Liver (tissue), 9 donors: ENCODE results near the gene KYAT1. TPM values are rescaled to one million over a fixed set of nuclear protein-coding genes. Genes with fewer than 3 reads are reported as not detected.

Experiments
- DNase-seq: peaks from one replicate; pipeline ENCODE4 v3.0.0-alpha.2; 2017; ENCODE audit warnings: low spot score
- H3K27ac ChIP-seq, 2 donors: one replicate each; pipeline ENCODE4 v1.7.0; 2013; ENCODE audit warnings: inconsistent platforms in 2 of 2, low read length in 2 of 2, control low read depth in 1 of 2, low read depth in 1 of 2, mild to moderate bottlenecking in 1 of 2
- H3K27me3 ChIP-seq, 4 donors: one replicate each; pipeline versions ENCODE4 v1.6.1 to v1.7.0; 2013; ENCODE audit warnings: low read length in 3 of 4, inconsistent platforms in 1 of 4, mild to moderate bottlenecking in 1 of 4, moderate library complexity in 1 of 4; ENCODE audit not compliant: control insufficient read depth in 4 of 4, insufficient read depth in 4 of 4
- H3K36me3 ChIP-seq, 4 donors: one replicate each; pipeline versions ENCODE4 v1.6.1 to v1.7.0; 2013; ENCODE audit warnings: low read length in 3 of 4, mild to moderate bottlenecking in 3 of 4, low read depth in 1 of 4, moderate library complexity in 1 of 4; ENCODE audit not compliant: control insufficient read depth in 4 of 4, insufficient read depth in 3 of 4
- H3K4me1 ChIP-seq, 4 donors: one replicate each; pipeline versions ENCODE4 v1.6.1 to v1.7.0; 2013; ENCODE audit warnings: low read length in 3 of 4, mild to moderate bottlenecking in 3 of 4, moderate library complexity in 1 of 4; ENCODE audit not compliant: control insufficient read depth in 4 of 4, insufficient read depth in 4 of 4
- H3K4me3 ChIP-seq, 3 donors: one replicate each; pipeline versions ENCODE4 v1.6.1 to v1.7.0; 2013; ENCODE audit warnings: low read length in 3 of 3, control low read depth in 1 of 3, low read depth in 1 of 3, mild to moderate bottlenecking in 1 of 3
- H3K9ac ChIP-seq, 2 donors: one replicate each; pipeline ENCODE4 v1.7.0; 2013; ENCODE audit warnings: low read length in 2 of 2, mild to moderate bottlenecking in 2 of 2, moderate library complexity in 2 of 2, control low read depth in 1 of 2, low read depth in 1 of 2
- H3K9me3 ChIP-seq, 4 donors: one replicate each; pipeline versions ENCODE4 v1.6.1 to v1.7.0; 2013; ENCODE audit warnings: low read length in 3 of 4; ENCODE audit not compliant: control insufficient read depth in 4 of 4
- ATF3 ChIP-seq: IDR thresholded peaks from 2 replicates; pipeline ENCODE4 v1.6.1; 2016; ENCODE audit warnings: antibody characterized with exemption
- CTCF ChIP-seq: fragments of 150-350 bp; IDR thresholded peaks from 2 replicates; pipeline ENCODE4 v1.5.1; 2017; ENCODE audit warnings: improper control_type of control experiment, low read depth, low read length; ENCODE audit not compliant: missing input control
- EGR1 ChIP-seq, 2 donors: IDR thresholded peaks; 2 replicates each; pipeline ENCODE4 v1.6.1; 2016 to 2018; ENCODE audit warnings: antibody characterized with exemption in 2 of 2, low read depth in 2 of 2
- FOXA1 ChIP-seq: IDR thresholded peaks from 2 replicates; pipeline ENCODE4 v1.6.1; 2016; ENCODE audit warnings: antibody characterized with exemption
- FOXA2 ChIP-seq: IDR thresholded peaks from 2 replicates; pipeline ENCODE4 v1.6.1; 2016; ENCODE audit warnings: antibody characterized with exemption
- GABPA ChIP-seq, 2 donors: IDR thresholded peaks in 1 of 2; conservative IDR thresholded peaks in 1 of 2; 2 replicates each; pipeline ENCODE4 v1.6.1; 2016; ENCODE audit warnings: antibody characterized with exemption in 2 of 2, mild to moderate bottlenecking in 1 of 2, moderate library complexity in 1 of 2
- HNF4A ChIP-seq, 2 donors: conservative IDR thresholded peaks; 2 replicates each; pipeline ENCODE4 v1.6.1; 2016; ENCODE audit warnings: antibody characterized with exemption in 2 of 2, mild to moderate bottlenecking in 2 of 2
- HNF4G ChIP-seq: IDR thresholded peaks from 2 replicates; pipeline ENCODE4 v1.6.1; 2016; ENCODE audit warnings: antibody characterized with exemption
- JUND ChIP-seq, 2 donors: IDR thresholded peaks; 2 replicates each; pipeline ENCODE4 v1.6.1; 2016; ENCODE audit warnings: antibody characterized with exemption in 2 of 2
- MAX ChIP-seq: IDR thresholded peaks from 2 replicates; pipeline ENCODE4 v1.6.1; 2016; ENCODE audit warnings: antibody characterized with exemption
- NR2F2 ChIP-seq: IDR thresholded peaks from 2 replicates; pipeline ENCODE4 v1.6.1; 2016; ENCODE audit warnings: antibody characterized with exemption
- RAD21 ChIP-seq, 2 donors: IDR thresholded peaks; 2 replicates each; pipeline ENCODE4 v1.6.1; 2016; ENCODE audit warnings: antibody characterized with exemption in 2 of 2, mild to moderate bottlenecking in 2 of 2
- REST ChIP-seq: IDR thresholded peaks from 2 replicates; pipeline ENCODE4 v1.6.1; 2016; ENCODE audit warnings: antibody characterized with exemption, mild to moderate bottlenecking
- RXRA ChIP-seq, 2 donors: IDR thresholded peaks; 2 replicates each; pipeline ENCODE4 v1.6.1; 2017 to 2018; ENCODE audit warnings: antibody characterized with exemption in 2 of 2, mild to moderate bottlenecking in 1 of 2
- SP1 ChIP-seq: IDR thresholded peaks from 2 replicates; pipeline ENCODE4 v1.6.1; 2018; ENCODE audit warnings: antibody characterized with exemption, mild to moderate bottlenecking
- TAF1 ChIP-seq: conservative IDR thresholded peaks from 2 replicates; pipeline ENCODE4 v1.6.1; 2016; ENCODE audit warnings: antibody characterized with exemption, mild to moderate bottlenecking
- YY1 ChIP-seq: IDR thresholded peaks from 2 replicates; pipeline ENCODE4 v1.6.1; 2016; ENCODE audit warnings: antibody characterized with exemption, mild to moderate bottlenecking
- ZBTB33 ChIP-seq: IDR thresholded peaks from 2 replicates; pipeline ENCODE4 v1.6.1; 2016; ENCODE audit warnings: antibody characterized with exemption
- WGBS: extraction: QIAGEN DNeasy Blood & Tissue Kit; methylation state at CpG from one replicate; pipeline ENCODE4 v1.1.7; 2013; 5-methylcytosine and 5-hydroxymethylcytosine counted together
- polyA plus RNA-seq, 2 donors: library from polyadenylated mRNA; stranded (reverse) in 1 of 2; unstranded in 1 of 2; fragments of 200-250 nt in 1 of 2; fragments of >200 nt in 1 of 2; fragmentation: Nextera tagmentation in 1 of 2; extraction: Ambion mirVana in 1 of 2; gene quantifications; one replicate each; pipeline versions ENCODE4 v1.2.1 to v1.2.3, GENCODE V29; 2013 to 2015
- total RNA-seq, 2 donors: library from RNA; depleted of rRNA; stranded (reverse); fragments of >200 nt; gene quantifications; one replicate each; pipeline ENCODE4 v1.2.3, GENCODE V29; 2014
- donor health status: healthy.
- donor health status: healthy.
- donor health status: healthy.
- donor health status: healthy.
- donor health status: healthy.

KYAT1 gene
- total and polyA plus RNA-seq, 4 donors = 3.8 to 8.1 (median 7.4) TPM

- H3K36me3 ChIP-seq = peaks cover 0 to 28% (median 11%) of the 10 kb centered on the region in 4 donors
- no peak for DNase-seq
- H3K9ac ChIP-seq = no peak overlapping the region
- H3K9me3 ChIP-seq = no peaks in the 10 kb centered on the region
- 88% methylated on average over 8 of the region's 8 CpGs for WGBS
- H3K27me3 ChIP-seq = no peaks in the 10 kb centered on the region
- TF ChIP-seq RAD21 (IDR thresholded peaks at IDR 0.05) (no peak), YY1 (no peak), TAF1 (no peak), SP1 (no peak), GABPA (IDR thresholded peaks at IDR 0.05 in 1 of 2, conservative IDR thresholded peaks at IDR 0.05 in 1 of 2) (no peak), NR2F2 (no peak), EGR1 (IDR thresholded peaks at IDR 0.05; ENCODE audit: low read depth in 2 of 2) (no peak), ATF3 (no peak), MAX (no peak), CTCF (no peak), FOXA2 (no peak), REST (no peak), FOXA1 (no peak), HNF4A (conservative IDR thresholded peaks at IDR 0.05) (no peak), ZBTB33 (no peak), HNF4G (no peak), JUND (IDR thresholded peaks at IDR 0.05) (no peak), RXRA (IDR thresholded peaks at IDR 0.05) (no peak)
- no peak overlapping the region for H3K27ac ChIP-seq
- peaks cover 15 to 37% (median 26%) of the 10 kb centered on the region in 4 donors for H3K4me1 ChIP-seq
- no peak overlapping the region for H3K4me3 ChIP-seq
Measured at GRCh38 chr9:128828267-128828666, 53.5 kb downstream of the KYAT1 start.
